ENCODE data around the gene GLIS1. TPM values are rescaled to one million over a fixed set of nuclear protein-coding genes. Genes with fewer than 3 reads are reported as not detected.

Gene GLIS1
- total RNA-seq, 1 experiment from 2014 or later = 1.7 TPM

GRCh38 chr1:53582211-53583020, 156.5 kb downstream of the GLIS1 start:
- H2AFZ ChIP-seq (ENCODE audit: low read length) = no peak overlapping the region
- no peaks in the 10 kb centered on the region for H3K79me2 ChIP-seq (ENCODE audit: low read length)
- no peaks in the 10 kb centered on the region for H3K9me2 ChIP-seq (replicated peaks; ENCODE audit: low read length)
- H3K4me3 ChIP-seq (ENCODE audit: low read length) = no peak overlapping the region
- H3K4me2 ChIP-seq (ENCODE audit: low read length) = no peak overlapping the region
- no peaks in the 10 kb centered on the region for H4K20me1 ChIP-seq (ENCODE audit: low read length)
- no peak for DNase-seq
- H3K4me1 ChIP-seq (ENCODE audit: insufficient read depth, low read length) = no peaks in the 10 kb centered on the region
- ChIA-PET POLR2A (ENCODE audit: unreplicated experiment) (no interaction called here), CTCF (interaction anchor here (1.2 kb wide), 1 partner anchor 10 kb away, joined by 4 read pairs; no protein-coding TSS in a partner anchor)
- H3K27me3 ChIP-seq (ENCODE audit: low read length) = no peaks in the 10 kb centered on the region
- BruUV-seq (replicated peaks) = no TSS peak
- no peaks in the 10 kb centered on the region for H3F3A ChIP-seq (ENCODE audit: low read length, unreplicated experiment)
- no peak for ATAC-seq
- no peak overlapping the region for H3K9ac ChIP-seq (ENCODE audit: low read length)
- no peaks in the 10 kb centered on the region for H3K9me3 ChIP-seq (ENCODE audit: low read length)
- TF ChIP-seq EZH2 (IDR thresholded peaks at IDR 0.05; ENCODE audit: low read length, unreplicated experiment) (no peak), CTCF (conservative IDR thresholded peaks at IDR 0.05; ENCODE audit: low read depth, low read length) (no peak), EZH2phosphoT487 (IDR thresholded peaks at IDR 0.05; ENCODE audit: borderline replicate concordance, low read length) (no peak)
- no peak overlapping the region for H3K27ac ChIP-seq (ENCODE audit: low read length)
- no peaks in the 10 kb centered on the region for H3K36me3 ChIP-seq (ENCODE audit: low read depth, low read length)
- intact Hi-C loops (cut with micrococcal nuclease) = no loop called here

- Histone ChIP-seq H3K4me1 (ENCODE audit: insufficient read depth, low read length) (no peaks in the 10 kb centered on the region), H3K27me3 (ENCODE audit: low read length) (no peaks in the 10 kb centered on the region), H3K4me2 (ENCODE audit: low read length) (no peak overlapping the region), H3K9ac (ENCODE audit: low read length) (no peak overlapping the region), H2AFZ (ENCODE audit: low read length) (no peak overlapping the region), H3K4me3 (ENCODE audit: low read length) (no peak overlapping the region), H3K27ac (ENCODE audit: low read length) (no peak overlapping the region), H4K20me1 (ENCODE audit: low read length) (no peaks in the 10 kb centered on the region), H3K36me3 (ENCODE audit: low read depth, low read length) (no peaks in the 10 kb centered on the region), H3K9me2 (replicated peaks; ENCODE audit: low read length) (no peaks in the 10 kb centered on the region), H3K79me2 (ENCODE audit: low read length) (no peaks in the 10 kb centered on the region), H3F3A (ENCODE audit: low read length, unreplicated experiment) (no peaks in the 10 kb centered on the region), H3K9me3 (ENCODE audit: low read length) (no peaks in the 10 kb centered on the region)
- CTCF ChIA-PET = no interaction called here
- DNase-seq (no peak), ATAC-seq (no peak)
- no peak for TF ChIP-seq EZH2phosphoT487 (IDR thresholded peaks at IDR 0.05; ENCODE audit: borderline replicate concordance, low read length)
- no peak for TF ChIP-seq EZH2 (IDR thresholded peaks at IDR 0.05; ENCODE audit: low read length, unreplicated experiment)
- no peak for TF ChIP-seq CTCF (conservative IDR thresholded peaks at IDR 0.05; ENCODE audit: low read depth, low read length)
- intact Hi-C loops (cut with micrococcal nuclease) = no loop called here
- no TSS peak for BruUV-seq (replicated peaks)
- POLR2A ChIA-PET (ENCODE audit: unreplicated experiment) = no interaction called here
Measured at GRCh38 chr1:53581476-53581875, 157.5 kb downstream of the GLIS1 start.

GRCh38 chr1:53580739-53581475, 158.1 kb downstream of the GLIS1 start:
- ChIA-PET POLR2A (ENCODE audit: unreplicated experiment) (no interaction called here), CTCF (no interaction called here)
- BruUV-seq (replicated peaks) = no TSS peak
- no peak for TF ChIP-seq CTCF (conservative IDR thresholded peaks at IDR 0.05; ENCODE audit: low read depth, low read length)
- TF ChIP-seq EZH2phosphoT487 (IDR thresholded peaks at IDR 0.05; ENCODE audit: borderline replicate concordance, low read length) = no peak
- TF ChIP-seq EZH2 (IDR thresholded peaks at IDR 0.05; ENCODE audit: low read length, unreplicated experiment) = no peak
- Histone ChIP-seq H3K79me2 (ENCODE audit: low read length) (no peaks in the 10 kb centered on the region), H3K36me3 (ENCODE audit: low read depth, low read length) (no peaks in the 10 kb centered on the region), H3K27ac (ENCODE audit: low read length) (no peak overlapping the region), H3K4me1 (ENCODE audit: insufficient read depth, low read length) (no peaks in the 10 kb centered on the region), H3K9me3 (ENCODE audit: low read length) (no peaks in the 10 kb centered on the region), H4K20me1 (ENCODE audit: low read length) (no peaks in the 10 kb centered on the region), H3K4me2 (ENCODE audit: low read length) (no peak overlapping the region), H3F3A (ENCODE audit: low read length, unreplicated experiment) (no peaks in the 10 kb centered on the region), H3K4me3 (ENCODE audit: low read length) (no peak overlapping the region), H2AFZ (ENCODE audit: low read length) (no peak overlapping the region), H3K9ac (ENCODE audit: low read length) (no peak overlapping the region), H3K9me2 (replicated peaks; ENCODE audit: low read length) (no peaks in the 10 kb centered on the region), H3K27me3 (ENCODE audit: low read length) (no peaks in the 10 kb centered on the region)
- intact Hi-C loops (cut with micrococcal nuclease) = no loop called here
- ATAC-seq = no peak
- no peak for DNase-seq
